GM12872 (cell line): Measurements from ENCODE around the gene DNAJC11.

Experiments used
- CTCF ChIP-seq: IDR thresholded peaks from 3 replicates; pipeline ENCODE4 v1.5.1; 2011; ENCODE audit warnings: low read depth, mild to moderate bottlenecking, low read length, moderate library complexity; ENCODE audit not compliant: insufficient read depth

Gene DNAJC11

DNA sequence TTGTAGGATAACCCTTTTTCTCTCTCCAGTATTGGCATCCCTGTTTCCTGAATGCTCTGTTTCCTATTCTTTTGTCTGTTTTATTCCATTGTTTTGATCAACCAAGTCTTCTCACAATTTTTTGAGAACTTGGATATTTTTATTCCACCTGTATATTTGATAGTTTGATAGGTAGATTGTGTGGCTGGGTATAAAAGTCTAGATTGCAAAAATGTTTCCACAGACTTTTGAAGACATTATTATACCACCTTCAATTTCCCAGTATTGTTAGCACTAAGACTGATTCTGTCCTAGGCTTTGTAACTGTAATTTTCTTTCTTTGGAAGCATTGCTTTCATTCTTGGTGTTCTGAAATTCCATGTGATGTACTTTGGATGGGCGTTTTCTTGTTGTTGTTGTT lies 9.6 kb upstream of the DNAJC11 start:
- TF ChIP-seq CTCF: no peak

GRCh38 chr1:6704746-6705145 lies 3.1 kb upstream of the DNAJC11 start:
- TF ChIP-seq CTCF: no peak

- no peak for TF ChIP-seq CTCF
Measured at GRCh38 chr1:6703016-6703415, 1.4 kb upstream of the DNAJC11 start.

DNA sequence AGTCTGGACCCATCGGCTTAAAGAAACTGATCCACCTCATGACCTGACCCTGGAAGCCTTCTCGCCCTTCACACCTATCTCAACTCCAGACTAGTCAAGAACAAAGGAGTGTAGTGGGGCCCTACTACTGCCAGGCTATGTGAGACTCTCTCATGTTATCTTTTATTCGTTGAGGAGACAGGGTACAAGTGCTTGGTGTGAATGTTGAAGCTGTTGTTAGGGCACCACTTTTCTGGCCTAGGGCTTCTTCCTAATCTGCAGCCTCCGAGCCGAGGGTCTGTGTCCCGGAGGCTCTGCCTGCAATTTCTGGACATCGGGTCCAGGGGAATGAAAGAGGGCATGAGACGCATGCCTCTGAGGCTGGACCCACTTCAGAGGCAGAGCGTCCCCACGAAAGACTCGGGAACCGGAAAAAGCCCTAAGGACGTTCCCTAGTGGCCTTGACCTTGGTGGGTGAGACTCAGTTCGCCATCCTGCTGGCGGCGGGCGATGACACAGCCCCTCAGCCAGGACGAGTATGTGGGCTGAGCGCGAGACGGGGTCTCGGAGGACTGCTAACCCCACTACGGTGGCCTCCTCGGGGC lies 671 bp downstream of the DNAJC11 start:
- TF ChIP-seq CTCF: no peak

DNA sequence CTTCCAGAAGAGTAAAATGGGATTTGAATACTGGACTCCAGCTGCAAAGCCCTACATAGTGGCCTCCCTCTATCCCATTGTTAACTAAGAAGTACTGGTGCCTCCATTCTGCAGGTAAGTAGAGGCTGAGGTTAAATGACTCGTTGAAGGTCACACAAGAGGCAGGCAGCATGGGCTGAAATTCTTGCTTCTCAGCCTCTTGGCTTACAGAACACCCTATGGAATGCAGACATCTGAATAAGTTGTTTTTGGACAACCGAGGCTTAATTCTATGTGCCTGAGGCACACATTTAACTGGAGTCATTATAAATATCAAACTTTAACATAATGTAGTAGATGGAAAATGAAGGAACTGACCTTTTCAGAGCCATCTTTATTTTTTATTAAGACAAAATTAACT lies 5.7 kb downstream of the DNAJC11 start:
- TF ChIP-seq CTCF: no peak

GRCh38 chr1:6694121-6694713 lies 7.4 kb downstream of the DNAJC11 start:
- TF ChIP-seq CTCF: no peak

DNA sequence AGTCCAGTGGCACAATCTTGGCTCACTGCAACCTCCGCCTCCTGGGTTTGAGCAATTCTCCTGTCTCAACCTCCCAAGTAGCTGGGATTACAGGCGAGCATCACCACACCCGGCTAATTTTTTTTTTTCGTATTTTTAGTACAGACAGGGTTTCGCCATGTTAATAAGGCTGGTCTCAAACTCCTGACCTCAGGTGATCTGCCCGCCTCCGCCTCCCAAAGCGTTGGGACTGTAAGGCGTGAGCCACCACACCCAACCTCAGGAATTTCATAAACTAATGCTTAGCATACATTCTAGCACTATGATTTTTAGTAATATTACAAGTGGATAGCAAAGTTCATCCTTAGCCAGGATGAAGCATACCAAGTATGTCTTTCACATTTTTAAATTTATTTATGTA lies 8.7 kb downstream of the DNAJC11 start:
- TF ChIP-seq CTCF: no peak

- TF ChIP-seq CTCF: no peak
Measured at GRCh38 chr1:6691507-6691906, 10.1 kb downstream of the DNAJC11 start.
